ENCODE results near the gene ARSA.
A peak's percentile ranks its signal among the peaks of the same experiment; 100 is the strongest.

ARSA gene

DNA sequence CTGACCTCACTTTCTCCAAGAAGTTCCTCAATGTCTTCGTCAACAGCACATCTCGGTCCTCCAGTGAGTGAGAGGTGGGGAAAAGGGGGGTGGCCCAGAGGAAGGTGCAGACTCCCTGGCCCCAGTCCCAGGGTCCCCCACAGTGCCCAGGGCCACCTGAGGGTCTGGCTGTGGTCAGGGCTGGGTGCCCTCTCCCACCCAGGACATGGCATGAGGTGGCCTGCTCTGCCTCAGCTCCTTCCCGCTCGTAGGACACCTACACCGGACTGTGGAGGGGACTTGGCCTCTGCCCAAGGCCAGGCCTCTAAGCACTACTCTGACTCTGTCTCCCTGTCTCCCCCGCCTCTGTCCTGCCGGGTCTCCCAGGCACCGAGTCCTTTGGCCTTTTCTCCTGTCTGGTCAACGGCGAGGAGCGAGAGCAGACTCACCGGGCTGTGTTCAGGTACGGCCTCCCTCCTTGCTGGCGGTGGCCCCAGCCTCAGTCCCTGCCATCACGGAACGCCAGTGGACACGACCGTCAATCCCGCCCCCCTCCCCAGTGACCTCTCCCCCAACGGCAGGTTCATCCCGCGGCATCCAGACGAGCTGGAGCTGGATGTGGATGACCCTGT lies 22.8 kb downstream of the ARSA start:
- DNase-seq (ENCODE audit: low read depth, low spot score): no peak

GRCh38 chr22:50604256-50605001 lies 23.5 kb downstream of the ARSA start:
- DNase-seq (ENCODE audit: low read depth, low spot score): no peak

DNA sequence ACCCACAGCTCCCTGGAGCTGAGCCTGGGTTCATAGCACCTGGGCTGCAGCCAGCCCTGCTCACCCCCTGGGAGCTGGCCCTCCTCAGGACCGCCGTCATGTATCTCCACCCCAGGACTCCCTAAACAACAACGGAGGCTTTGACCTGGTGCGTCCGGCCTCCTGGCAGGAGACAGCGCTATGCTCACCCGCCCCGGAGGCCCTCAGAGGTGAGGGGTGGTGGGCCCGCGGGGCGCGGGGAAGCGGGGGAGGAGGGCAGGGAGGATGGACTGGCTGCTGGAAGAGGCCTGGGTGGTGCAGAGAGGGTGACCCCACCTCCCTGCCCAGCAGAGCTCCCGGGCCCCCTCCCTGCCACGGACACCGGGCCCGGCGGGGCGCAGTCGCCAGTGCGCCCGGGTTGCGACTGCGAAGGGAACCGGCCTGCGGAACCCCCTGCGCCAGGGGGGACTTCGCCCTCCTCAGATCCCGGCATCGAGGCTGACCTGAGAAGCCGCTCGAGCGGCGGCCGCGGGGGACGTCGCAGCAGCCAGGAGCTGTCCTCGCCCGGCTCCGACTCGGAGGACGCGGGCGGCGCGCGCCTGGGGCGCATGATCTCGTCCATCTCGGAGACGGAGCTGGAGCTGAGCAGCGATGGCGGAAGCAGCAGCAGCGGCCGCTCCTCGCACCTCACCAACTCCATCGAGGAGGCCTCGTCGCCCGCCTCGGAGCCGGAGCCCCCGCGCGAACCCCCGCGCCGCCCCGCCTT lies 24.3 kb downstream of the ARSA start:
- DNase-seq (ENCODE audit: low read depth, low spot score): no peak

DNA sequence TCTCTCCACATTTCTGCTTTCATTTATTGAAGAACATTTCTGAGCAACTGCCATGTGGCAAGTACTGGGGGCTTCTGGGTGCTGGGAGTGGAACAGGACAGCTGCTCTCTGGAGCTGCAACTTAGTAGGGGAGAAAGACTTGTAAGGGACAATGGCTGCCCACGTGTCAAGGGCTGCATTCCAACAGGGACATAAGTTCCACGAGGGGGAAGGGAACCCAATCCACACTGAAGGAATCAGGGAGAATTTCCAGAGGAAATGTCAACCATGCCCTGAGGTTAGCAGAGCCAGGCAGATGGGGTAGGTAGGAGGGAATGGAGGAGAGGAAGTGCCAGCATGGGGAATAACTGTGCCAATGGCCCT lies 25.6 kb downstream of the ARSA start:
- DNase-seq (ENCODE audit: low read depth, low spot score): no peak

GRCh38 chr22:50601669-50602337 lies 26.1 kb downstream of the ARSA start:
- DNase-seq (ENCODE audit: low read depth, low spot score): no peak

DNA sequence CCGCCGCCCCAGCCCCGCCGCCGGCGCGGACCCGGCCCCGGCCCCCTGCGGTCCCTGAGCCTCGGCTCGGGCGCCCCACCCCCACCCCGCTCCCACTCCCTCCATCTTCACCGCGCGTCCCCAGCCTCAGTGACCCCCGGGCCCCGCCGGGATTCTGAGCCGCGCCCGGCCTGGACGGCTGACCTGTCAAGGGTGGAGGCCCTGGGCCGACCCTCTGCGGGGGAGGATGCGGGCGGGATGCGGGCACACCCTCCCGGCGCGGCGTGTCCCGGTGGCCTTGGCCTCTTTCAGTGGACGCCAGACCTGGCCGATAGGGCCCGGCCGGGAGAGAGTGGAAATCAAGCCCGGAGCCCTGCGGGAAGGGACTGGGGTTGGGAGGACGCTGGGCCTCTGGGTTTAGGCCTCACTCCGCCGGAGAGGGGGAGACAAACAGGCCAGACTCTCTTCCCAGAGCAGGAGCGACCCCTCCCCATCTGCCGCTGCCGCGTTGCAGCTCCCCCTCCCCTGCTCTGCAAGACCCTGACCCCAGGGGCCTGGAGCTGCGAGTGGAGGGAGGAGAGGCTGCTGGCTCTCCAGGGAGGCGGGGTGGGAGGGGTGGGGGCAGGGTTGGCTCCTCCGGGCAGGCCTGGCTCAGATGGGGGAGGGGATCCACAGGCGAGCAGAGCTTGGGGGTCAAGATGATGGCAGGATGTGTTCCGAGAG lies 26.8 kb downstream of the ARSA start:
- no peak for DNase-seq (ENCODE audit: low read depth, low spot score)

DNA sequence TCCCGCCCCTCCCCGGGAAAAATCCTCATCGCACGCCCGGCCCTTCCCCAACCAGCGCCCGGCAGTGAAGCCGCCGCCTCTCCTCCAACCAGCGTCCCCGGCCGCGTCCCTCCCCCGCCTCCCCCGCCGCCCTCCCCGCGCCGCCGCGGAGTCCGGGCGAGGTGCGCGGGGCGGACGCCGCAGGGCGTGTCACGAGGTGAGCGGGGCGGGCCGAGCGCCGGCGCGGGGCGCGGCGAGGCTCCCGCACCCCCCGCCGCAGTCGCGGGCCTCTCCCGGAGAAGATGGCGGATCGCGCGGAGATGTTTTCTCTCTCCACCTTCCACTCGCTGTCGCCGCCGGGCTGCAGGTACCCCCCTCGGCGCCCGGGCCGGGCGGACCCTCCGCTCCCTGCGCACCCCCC lies 27.4 kb downstream of the ARSA start, which contains the start of gene MAPK8IP2:
Gene MAPK8IP2 (plus strand): TSS at position 256 of the 400 bp plus-strand sequence. CDS start 26 bp downstream, at position 282.
- no peak for DNase-seq (ENCODE audit: low read depth, low spot score)

GRCh38 chr22:50599816-50600455 lies 28.0 kb downstream of the ARSA start:
- peak; percentile 36 for DNase-seq (ENCODE audit: low read depth, low spot score)

- DNase-seq (ENCODE audit: low read depth, low spot score): no peak
Observed at GRCh38 chr22:50597097-50597496, 30.9 kb downstream of the ARSA start.

DNA sequence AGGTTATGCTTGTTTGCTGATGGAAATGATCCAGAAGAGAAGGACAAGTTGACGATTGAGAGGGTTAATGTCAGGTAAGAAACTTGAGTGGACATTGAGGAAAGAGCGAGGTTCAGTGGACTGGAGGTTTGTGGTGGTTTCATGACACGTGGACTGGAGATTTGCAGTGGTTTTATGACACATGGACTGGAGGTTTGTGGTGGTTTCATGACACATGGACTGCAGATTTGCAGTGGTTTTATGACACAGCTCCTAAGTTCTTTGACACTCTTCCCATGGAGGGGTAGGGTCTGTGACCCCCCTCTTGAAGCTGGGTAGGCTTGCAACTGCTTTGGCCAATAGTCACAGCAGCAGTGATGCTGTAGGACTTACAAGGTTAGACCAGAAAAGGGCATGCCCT lies 32.8 kb downstream of the ARSA start:
- DNase-seq (ENCODE audit: low read depth, low spot score): no peak

DNA sequence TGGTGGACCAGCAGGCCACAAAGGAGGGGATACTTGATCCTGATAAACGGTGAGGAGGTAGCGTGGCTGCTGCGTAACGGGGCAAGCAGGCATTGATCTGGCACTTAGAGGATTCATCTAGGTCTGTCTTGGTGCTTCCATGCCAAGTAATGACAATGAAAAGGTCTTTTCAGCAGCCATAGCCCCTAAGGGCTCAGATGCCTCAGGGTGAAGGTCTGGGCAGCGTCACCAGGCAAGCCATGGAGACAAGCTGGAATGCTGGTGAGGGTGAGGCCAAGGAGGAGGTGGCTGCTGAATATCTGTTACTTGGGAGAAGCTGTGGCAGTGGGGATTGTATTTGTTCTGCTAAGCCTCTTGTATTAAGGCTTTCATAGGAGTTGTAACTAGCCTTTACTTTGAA lies 40.5 kb downstream of the ARSA start:
- DNase-seq (ENCODE audit: low read depth, low spot score): no peak

- no peak for DNase-seq (ENCODE audit: low read depth, low spot score)
Observed at GRCh38 chr22:50586416-50586815, 41.5 kb downstream of the ARSA start.

- DNase-seq (ENCODE audit: low read depth, low spot score): no peak
Observed at GRCh38 chr22:50585781-50586180, 42.2 kb downstream of the ARSA start.

GRCh38 chr22:50585238-50585637 lies 42.7 kb downstream of the ARSA start:
- no peak for DNase-seq (ENCODE audit: low read depth, low spot score)

GRCh38 chr22:50584106-50585096 lies 43.6 kb downstream of the ARSA start:
- no peak for DNase-seq (ENCODE audit: low read depth, low spot score)

- no peak for DNase-seq (ENCODE audit: low read depth, low spot score)
Observed at GRCh38 chr22:50583294-50583861, 44.6 kb downstream of the ARSA start.

- peak; percentile 99 for DNase-seq (ENCODE audit: low read depth, low spot score)
Observed at GRCh38 chr22:50582493-50583293, 45.3 kb downstream of the ARSA start, which contains the start of gene CHKB. CHKB (minus strand) TSS chr22:50582849; CDS start chr22:50582781, 68 bp downstream.

DNA sequence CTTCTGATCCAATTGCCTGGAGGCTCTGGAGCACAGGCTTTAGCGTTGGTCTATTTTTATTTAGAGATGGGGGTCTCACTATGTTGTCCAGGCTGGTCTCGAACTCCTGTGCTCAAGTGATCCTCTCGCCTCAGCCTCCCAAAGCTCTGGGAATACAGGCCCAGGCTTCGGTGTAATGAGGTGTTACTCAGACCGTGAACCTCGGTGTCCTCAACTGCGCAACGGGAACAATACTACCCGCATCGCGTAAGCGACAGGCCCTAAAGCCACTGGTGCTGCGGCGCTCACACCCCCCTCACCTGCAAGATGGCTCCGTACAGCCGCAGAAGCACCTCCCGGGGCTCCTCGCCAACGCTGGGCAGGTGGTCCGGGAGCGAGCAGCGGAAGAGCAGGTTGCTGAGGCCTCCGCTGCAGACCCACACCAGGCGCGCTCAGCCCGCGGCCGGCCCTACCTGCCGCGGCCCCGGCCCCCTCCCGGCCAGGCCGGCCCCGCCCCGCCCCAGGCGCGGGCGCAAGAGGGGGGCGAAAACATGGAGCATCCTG lies 45.9 kb downstream of the ARSA start:
- DNase-seq (ENCODE audit: low read depth, low spot score): no peak
